Neutrophil (primary cell): ENCODE results near the gene KCTD11.

Experiments
- H3K27ac ChIP-seq: fragments of 200-600 bp; sonication (generic); 2 replicates; pipeline ENCODE4 v1.5.1; 2016; ENCODE audit warnings: mild to moderate bottlenecking, moderate library complexity
- H3K27me3 ChIP-seq: fragments of 200-600 bp; sonication (generic); 2 replicates; pipeline ENCODE4 v1.6.0; 2016; ENCODE audit warnings: mild to moderate bottlenecking
- H3K36me3 ChIP-seq: fragments of 200-600 bp; sonication (generic); 2 replicates; pipeline ENCODE4 v1.5.1; 2017
- H3K4me1 ChIP-seq, 2 experiments: fragments of 200-600 bp in 1 of 2; sonication (generic) in 1 of 2; 1 replicate in 1 of 2; 2 replicates in 1 of 2; pipeline versions ENCODE4 v1.5.1 to v1.6.1; 2013 to 2016; ENCODE audit warnings: low read depth in 1 of 2, low read length in 1 of 2, mild to moderate bottlenecking in 1 of 2, moderate library complexity in 1 of 2; ENCODE audit not compliant: control insufficient read depth in 1 of 2, insufficient read depth in 1 of 2
- H3K4me3 ChIP-seq, 2 experiments: fragments of 200-600 bp in 1 of 2; sonication (generic) in 1 of 2; 1 replicate in 1 of 2; 2 replicates in 1 of 2; pipeline ENCODE4 v1.5.1; 2013 to 2016; ENCODE audit warnings: low read depth in 1 of 2, low read length in 1 of 2, mild to moderate bottlenecking in 1 of 2, moderate library complexity in 1 of 2
- H3K9me3 ChIP-seq: fragments of 200-600 bp; sonication (generic); 2 replicates; pipeline ENCODE4 v1.5.1; 2016
- TF ChIP-seq, protein P1 (sequence below): fragments of 200-600 bp; sonication (generic); IDR thresholded peaks from 2 replicates; pipeline ENCODE4 v1.5.1; 2016; ENCODE audit warnings: antibody characterized with exemption

Gene KCTD11

DNA sequence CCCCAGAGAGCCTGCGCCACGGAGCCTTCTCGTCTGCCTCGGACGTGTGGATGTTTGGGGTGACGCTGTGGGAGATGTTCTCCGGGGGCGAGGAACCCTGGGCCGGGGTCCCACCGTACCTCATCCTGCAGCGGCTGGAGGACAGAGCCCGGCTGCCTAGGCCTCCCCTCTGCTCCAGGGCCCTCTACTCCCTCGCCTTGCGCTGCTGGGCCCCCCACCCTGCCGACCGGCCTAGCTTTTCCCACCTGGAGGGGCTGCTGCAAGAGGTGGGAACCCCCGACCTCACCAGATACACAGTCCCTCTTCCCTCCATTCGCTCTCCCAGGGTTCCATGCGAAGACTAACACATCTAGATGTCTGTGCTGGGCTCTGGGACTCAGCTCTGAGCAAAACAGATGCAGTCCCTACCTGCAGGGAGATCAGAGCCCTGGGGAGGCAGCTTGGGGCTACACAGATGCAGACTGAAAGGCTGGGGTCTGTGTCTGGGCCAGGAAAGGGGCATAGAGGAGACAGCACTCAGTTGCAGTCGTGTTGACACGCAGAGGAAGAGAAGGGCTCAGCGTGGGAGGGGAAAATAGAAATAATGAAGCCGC lies 32.6 kb downstream of the KCTD11 start:
- no peaks in the 10 kb centered on the region for H3K36me3 ChIP-seq
- H3K27me3 ChIP-seq: peaks cover 66% of the 10 kb centered on the region
- H3K4me3 ChIP-seq: peak overlapping the region in 1 of 2 experiments; percentile 49
- no peaks in the 10 kb centered on the region for H3K9me3 ChIP-seq
- no peak overlapping the region for H3K27ac ChIP-seq
- peaks cover 7 to 10% of the 10 kb centered on the region in 2 experiments for H3K4me1 ChIP-seq
- TF ChIP-seq, protein P1, sequence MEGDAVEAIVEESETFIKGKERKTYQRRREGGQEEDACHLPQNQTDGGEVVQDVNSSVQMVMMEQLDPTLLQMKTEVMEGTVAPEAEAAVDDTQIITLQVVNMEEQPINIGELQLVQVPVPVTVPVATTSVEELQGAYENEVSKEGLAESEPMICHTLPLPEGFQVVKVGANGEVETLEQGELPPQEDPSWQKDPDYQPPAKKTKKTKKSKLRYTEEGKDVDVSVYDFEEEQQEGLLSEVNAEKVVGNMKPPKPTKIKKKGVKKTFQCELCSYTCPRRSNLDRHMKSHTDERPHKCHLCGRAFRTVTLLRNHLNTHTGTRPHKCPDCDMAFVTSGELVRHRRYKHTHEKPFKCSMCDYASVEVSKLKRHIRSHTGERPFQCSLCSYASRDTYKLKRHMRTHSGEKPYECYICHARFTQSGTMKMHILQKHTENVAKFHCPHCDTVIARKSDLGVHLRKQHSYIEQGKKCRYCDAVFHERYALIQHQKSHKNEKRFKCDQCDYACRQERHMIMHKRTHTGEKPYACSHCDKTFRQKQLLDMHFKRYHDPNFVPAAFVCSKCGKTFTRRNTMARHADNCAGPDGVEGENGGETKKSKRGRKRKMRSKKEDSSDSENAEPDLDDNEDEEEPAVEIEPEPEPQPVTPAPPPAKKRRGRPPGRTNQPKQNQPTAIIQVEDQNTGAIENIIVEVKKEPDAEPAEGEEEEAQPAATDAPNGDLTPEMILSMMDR: no peak

DNA sequence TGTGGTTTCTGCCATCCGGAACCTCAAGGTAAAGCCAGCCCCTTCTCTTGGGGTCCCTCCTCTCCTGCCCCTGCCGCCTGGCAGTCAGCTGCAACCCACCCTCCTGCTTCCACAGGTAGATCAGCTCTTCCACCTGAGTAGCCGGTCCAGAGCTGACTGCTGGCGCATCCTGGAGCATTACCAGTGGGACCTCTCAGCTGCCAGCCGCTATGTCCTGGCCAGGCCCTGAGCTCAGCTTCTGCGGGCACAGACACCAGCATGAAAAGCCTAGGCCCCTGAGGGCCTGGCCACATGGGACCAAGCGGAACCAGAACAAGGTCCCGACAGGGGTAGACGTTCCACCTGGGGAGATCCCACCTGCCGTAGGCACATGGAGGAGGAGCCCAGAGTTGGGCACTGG lies 36.9 kb downstream of the KCTD11 start:
- no peaks in the 10 kb centered on the region for H3K36me3 ChIP-seq

DNA sequence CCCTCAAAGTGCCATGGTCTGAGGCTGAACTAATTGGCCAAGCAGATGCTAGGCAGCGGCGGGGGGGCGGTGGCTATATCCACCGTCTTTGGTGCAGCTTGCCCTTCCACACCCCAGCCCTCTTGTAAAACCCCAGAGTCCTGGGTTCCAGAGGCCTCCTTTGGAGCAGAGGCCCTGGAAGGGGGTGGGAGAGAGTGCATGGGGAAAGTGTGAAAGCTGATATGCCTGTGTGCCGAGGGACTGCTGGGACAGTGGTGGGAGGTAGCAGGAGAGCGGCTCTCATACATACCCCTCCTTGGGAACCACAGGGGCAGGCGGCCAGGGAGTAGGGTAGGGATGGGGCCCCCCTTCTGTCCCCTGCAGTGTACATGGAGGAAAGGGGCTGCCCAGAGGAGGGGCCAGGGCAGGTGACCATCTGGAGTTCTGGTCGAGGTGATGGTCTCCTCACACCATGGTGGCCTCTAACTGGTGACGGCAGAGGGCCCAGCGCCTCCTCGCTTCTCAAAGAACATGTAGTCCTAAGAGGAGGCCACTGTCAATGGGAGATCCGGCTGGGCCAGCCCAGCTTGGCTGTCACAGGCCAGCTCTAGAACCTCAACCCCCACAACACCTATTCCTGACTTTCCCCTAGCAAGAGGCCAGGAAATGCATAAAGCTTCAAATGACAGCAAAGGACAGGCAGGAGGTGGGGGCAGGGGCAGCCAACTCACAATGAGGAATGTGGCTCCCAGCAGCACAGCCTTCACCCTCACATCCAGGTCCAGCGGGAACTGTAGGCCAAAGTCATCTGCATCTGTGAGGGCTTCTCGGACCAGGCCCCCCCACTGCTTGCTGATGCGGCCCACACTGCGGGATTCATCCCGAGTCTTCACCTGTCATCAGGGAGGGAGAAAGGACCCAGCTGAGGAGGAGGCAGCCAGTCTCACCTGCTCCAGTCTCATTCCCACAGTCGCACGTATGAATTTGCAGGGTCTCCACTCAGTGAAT lies 38.3 kb downstream of the KCTD11 start:
- Histone ChIP-seq H3K27me3 (peaks cover 26% of the 10 kb centered on the region), H3K27ac (no peak overlapping the region), H3K4me1 (peaks cover 14 to 17% of the 10 kb centered on the region in 2 experiments), H3K36me3 (no peaks in the 10 kb centered on the region), H3K9me3 (no peaks in the 10 kb centered on the region), H3K4me3 (no peak overlapping the region)
- TF ChIP-seq, protein P1: no peak

More for the DNA sequence above, 36.9 kb downstream of the KCTD11 start:
- Histone ChIP-seq H3K4me1 (peaks cover 6 to 11% of the 10 kb centered on the region in 2 experiments), H3K27me3 (peaks cover 39% of the 10 kb centered on the region), H3K27ac (no peak overlapping the region), H3K9me3 (no peaks in the 10 kb centered on the region), H3K4me3 (no peak overlapping the region)
- TF ChIP-seq, protein P1: no peak

DNA sequence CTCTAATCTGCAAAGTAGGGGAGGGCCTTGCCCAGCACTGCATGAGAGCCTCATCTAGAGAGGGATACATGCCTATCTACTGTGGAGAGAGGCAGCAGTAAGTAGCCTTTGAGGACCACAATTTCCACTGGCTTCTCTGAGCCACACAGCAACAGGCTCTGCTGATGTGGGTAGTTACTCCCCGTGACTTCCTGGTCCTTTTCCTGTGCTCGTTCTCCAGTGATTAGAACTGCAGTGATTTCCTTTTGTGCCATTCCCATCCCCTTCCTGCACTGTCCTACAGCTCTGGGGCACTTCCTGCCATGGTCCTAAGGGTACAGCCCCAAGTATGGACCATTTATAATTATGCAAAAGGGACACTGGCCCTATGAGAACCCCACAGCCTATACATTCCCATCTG lies 39.3 kb downstream of the KCTD11 start:
- TF ChIP-seq, protein P1: no peak

DNA sequence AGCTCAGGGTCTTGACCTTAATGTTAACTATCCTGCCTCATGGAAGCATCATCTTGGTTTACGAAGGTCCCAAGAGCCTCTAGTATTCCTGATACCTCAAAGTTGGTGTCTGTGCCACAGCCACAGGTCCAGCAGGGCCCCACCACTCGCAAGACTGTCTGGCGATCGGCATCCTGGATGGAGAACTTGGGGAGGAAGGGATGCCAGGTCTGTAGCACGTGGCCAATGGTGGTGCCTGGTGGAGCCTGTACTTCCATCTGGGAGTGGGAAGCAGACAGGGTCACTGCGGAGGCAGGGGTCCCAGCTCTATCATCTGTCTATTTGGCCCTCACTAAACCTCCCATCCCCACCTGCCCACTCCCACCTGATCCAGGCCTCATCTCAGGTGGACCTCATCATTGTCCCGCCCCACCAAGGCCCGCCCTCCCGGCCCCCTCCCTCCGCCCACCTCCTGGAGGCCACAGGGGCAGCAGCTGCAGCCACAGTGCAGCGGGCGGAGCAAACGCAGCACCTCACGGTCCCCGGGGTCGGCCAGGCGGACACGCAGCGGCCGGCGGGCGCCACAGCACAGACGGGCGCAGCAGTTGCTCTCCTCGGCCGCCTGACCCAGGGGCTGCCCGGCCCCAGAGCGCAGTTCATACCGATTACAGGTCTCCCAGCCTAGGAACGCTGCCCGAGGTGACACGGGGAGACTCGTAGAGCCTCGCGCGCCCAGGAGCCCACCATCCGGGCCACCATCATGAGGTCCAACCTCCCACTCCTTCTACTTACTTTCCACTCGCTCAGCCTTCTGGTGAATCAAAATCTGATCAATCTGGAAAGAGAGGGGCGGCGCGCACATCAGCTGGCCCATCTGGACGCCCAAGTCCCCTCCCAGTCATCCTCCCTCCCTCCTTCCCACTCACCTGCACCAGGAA lies 41.0 kb downstream of the KCTD11 start:
- H3K27ac ChIP-seq: no peak overlapping the region
- no peaks in the 10 kb centered on the region for H3K9me3 ChIP-seq
- peaks cover 14 to 18% of the 10 kb centered on the region in 2 experiments for H3K4me1 ChIP-seq
- peaks cover 16% of the 10 kb centered on the region for H3K27me3 ChIP-seq
- no peaks in the 10 kb centered on the region for H3K36me3 ChIP-seq
- no peak overlapping the region for H3K4me3 ChIP-seq
- TF ChIP-seq, protein P1: no peak

More for the DNA sequence above, 39.3 kb downstream of the KCTD11 start:
- H3K27ac ChIP-seq: no peak overlapping the region
- H3K27me3 ChIP-seq: peaks cover 16% of the 10 kb centered on the region
- H3K9me3 ChIP-seq: no peaks in the 10 kb centered on the region
- no peak overlapping the region for H3K4me3 ChIP-seq
- peaks cover 14 to 18% of the 10 kb centered on the region in 2 experiments for H3K4me1 ChIP-seq
- H3K36me3 ChIP-seq: no peaks in the 10 kb centered on the region
